ENCODE results near the gene PCNX3.
A peak's percentile ranks its signal among the peaks of the same experiment; 100 is the strongest.

PCNX3 gene

GRCh38 chr11:65593518-65594414, 21.8 kb upstream of the PCNX3 start:
- Histone ChIP-seq H3K27ac (ENCODE audit: poor library complexity, severe bottlenecking) (peak overlapping the region; percentile 32), H3K36me3 (ENCODE audit: low read depth) (peaks cover 26% of the 10 kb centered on the region), H3K4me1 (ENCODE audit: insufficient read depth, poor library complexity, severe bottlenecking) (peaks cover 9% of the 10 kb centered on the region), H3K9me3 (ENCODE audit: severe bottlenecking) (no peaks in the 10 kb centered on the region), H3K27me3 (ENCODE audit: insufficient read depth, poor library complexity, severe bottlenecking) (no peaks in the 10 kb centered on the region), H3K4me3 (ENCODE audit: severe bottlenecking) (no peak overlapping the region)
- DNase-seq (ENCODE audit: low spot score) (no peak), ATAC-seq (ENCODE audit: low read depth) (0 out of 3 replicates have a peak, but pooled peaks have one; percentile 10)
- peak; percentile 65 for TF ChIP-seq CTCF (IDR thresholded peaks at IDR 0.05; ENCODE audit: poor library complexity, severe bottlenecking)

GRCh38 chr11:65595131-65595530, 20.4 kb upstream of the PCNX3 start:
- Histone ChIP-seq H3K27ac (ENCODE audit: poor library complexity, severe bottlenecking) (no peak overlapping the region), H3K4me1 (ENCODE audit: insufficient read depth, poor library complexity, severe bottlenecking) (peaks cover 9% of the 10 kb centered on the region), H3K36me3 (ENCODE audit: low read depth) (peaks cover 22% of the 10 kb centered on the region), H3K27me3 (ENCODE audit: insufficient read depth, poor library complexity, severe bottlenecking) (no peaks in the 10 kb centered on the region), H3K4me3 (ENCODE audit: severe bottlenecking) (no peak overlapping the region), H3K9me3 (ENCODE audit: severe bottlenecking) (no peaks in the 10 kb centered on the region)
- no peak for TF ChIP-seq CTCF (IDR thresholded peaks at IDR 0.05; ENCODE audit: poor library complexity, severe bottlenecking)
- ATAC-seq (ENCODE audit: low read depth) (0 out of 3 replicates have a peak, but pooled peaks have one; percentile 1), DNase-seq (ENCODE audit: low spot score) (no peak)

GRCh38 chr11:65595543-65596281, 19.9 kb upstream of the PCNX3 start, which contains the start of gene KCNK7:
KCNK7 (minus strand) TSS chr11:65595800; CDS start chr11:65595772, 28 bp downstream.
- ATAC-seq (ENCODE audit: low read depth) (peak; percentile 6; the same call in 1 of the 3 replicates), DNase-seq (ENCODE audit: low spot score) (no peak)
- H3K27me3 ChIP-seq (ENCODE audit: insufficient read depth, poor library complexity, severe bottlenecking): no peaks in the 10 kb centered on the region
- no peak within 1 kb of the TSS for H3K27ac ChIP-seq (ENCODE audit: poor library complexity, severe bottlenecking)
- no peak within 1 kb of the TSS for H3K4me3 ChIP-seq (ENCODE audit: severe bottlenecking)
- TF ChIP-seq CTCF (IDR thresholded peaks at IDR 0.05; ENCODE audit: poor library complexity, severe bottlenecking): no peak
- peaks cover 9% of the 10 kb centered on the region for H3K4me1 ChIP-seq (ENCODE audit: insufficient read depth, poor library complexity, severe bottlenecking)
- no peaks in the 10 kb centered on the region for H3K9me3 ChIP-seq (ENCODE audit: severe bottlenecking)
- peaks cover 18% of the 10 kb centered on the region for H3K36me3 ChIP-seq (ENCODE audit: low read depth)

GRCh38 chr11:65596520-65596919, 19.1 kb upstream of the PCNX3 start:
- TF ChIP-seq CTCF (IDR thresholded peaks at IDR 0.05; ENCODE audit: poor library complexity, severe bottlenecking): no peak
- ATAC-seq (ENCODE audit: low read depth) (no peak), DNase-seq (ENCODE audit: low spot score) (no peak)
- Histone ChIP-seq H3K27me3 (ENCODE audit: insufficient read depth, poor library complexity, severe bottlenecking) (no peaks in the 10 kb centered on the region), H3K9me3 (ENCODE audit: severe bottlenecking) (no peaks in the 10 kb centered on the region), H3K36me3 (ENCODE audit: low read depth) (peaks cover 11% of the 10 kb centered on the region; the same call in 1 of the 2 replicates), H3K27ac (ENCODE audit: poor library complexity, severe bottlenecking) (no peak overlapping the region), H3K4me3 (ENCODE audit: severe bottlenecking) (no peak overlapping the region), H3K4me1 (ENCODE audit: insufficient read depth, poor library complexity, severe bottlenecking) (peaks cover 9% of the 10 kb centered on the region)

Measured in RWPE2 (cell line).